ENCODE data around the gene CD53. TPM values are rescaled to one million over a fixed set of nuclear protein-coding genes. Genes with fewer than 3 reads are reported as not detected.

Gene CD53
- total and polyA plus RNA-seq, 9 of the 15 experiments (the other 6 are each of a cell fraction or from before 2014, with no cell fraction given): 63.5 to 220 (median 131) TPM

DNA sequence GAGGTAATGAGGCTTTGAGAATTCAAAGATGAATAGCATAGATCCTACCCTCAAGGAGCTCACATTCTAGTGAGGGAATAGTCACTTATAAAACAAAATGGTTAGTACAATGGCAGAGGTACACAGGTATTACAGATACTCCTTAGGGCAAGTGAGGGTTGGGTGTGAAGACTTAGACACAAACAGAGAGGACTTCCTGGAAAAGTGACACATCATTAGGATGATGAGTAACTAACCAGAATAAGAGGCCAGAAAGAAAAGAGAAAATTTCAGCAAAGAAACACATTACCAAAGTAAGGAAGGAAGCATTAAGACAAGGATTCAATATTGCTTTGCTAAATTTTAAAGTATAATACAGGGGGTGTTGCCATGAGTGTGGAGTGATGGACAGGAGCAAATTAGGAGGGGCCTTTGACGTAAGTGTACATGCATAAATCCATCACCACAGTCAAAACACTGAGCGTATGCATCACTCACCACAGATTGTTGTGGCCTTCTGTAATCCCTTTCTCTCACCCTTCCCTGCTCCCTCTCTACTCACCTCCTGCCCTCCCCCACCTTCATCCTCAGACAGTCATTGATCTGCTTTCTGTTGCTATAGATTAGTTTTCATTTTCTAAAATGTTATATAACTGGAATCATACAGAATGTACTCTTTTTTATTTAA is 7.9 kb downstream of the CD53 start:
- DNase-seq (ENCODE audit: extremely low read depth in 1 of 4, low spot score in 3 of 4) (peak; percentile 57 to 90 (median 72)), FAIRE-seq (peak; percentile 82), ATAC-seq (peak; percentile 88)
- Histone ChIP-seq H3K79me2 (ENCODE audit: control insufficient read depth, insufficient read depth, low read length) (peaks cover 88% of the 10 kb centered on the region), H3K4me2 (ENCODE audit: insufficient read depth, low read length) (peak overlapping the region; percentile 76), H3K9me1 (ENCODE audit: control insufficient read depth, insufficient read depth, low read length) (no peaks in the 10 kb centered on the region), H2AFZ (ENCODE audit: low read depth, low read length) (peak overlapping the region; percentile 18; the same call in 1 of the 2 replicates), H3K9ac (ENCODE audit: insufficient read depth in 1 of 2, low read depth in 2 of 2, low read length in 2 of 2) (peak overlapping the region in 1 of 2 experiments; percentile 64; a peak in 2 of 4 replicates), H4K20me1 (replicated peaks; ENCODE audit: control insufficient read depth, insufficient read depth, low read length) (no peaks in the 10 kb centered on the region), H3K4me3 (no peak overlapping the region), H3K27me3 (ENCODE audit: control insufficient read depth in 2 of 2, insufficient read depth in 2 of 2, low read length in 2 of 2) (no peaks in the 10 kb centered on the region), H3K9me3 (replicated peaks; ENCODE audit: control insufficient read depth, insufficient read depth, low read depth, low read length) (no peaks in the 10 kb centered on the region), H3K36me3 (ENCODE audit: control insufficient read depth, insufficient read depth, low read length) (peaks cover 8% of the 10 kb centered on the region; the same call in 2 of the 3 replicates), H3K4me1 (replicated peaks in 1 of 2; ENCODE audit: control insufficient read depth in 2 of 2, insufficient read depth in 2 of 2, low read length in 2 of 2) (peaks cover 0 to 55% of the 10 kb centered on the region in 2 experiments; a peak in 4 of 5 replicates), H3K27ac (ENCODE audit: extremely low read depth, low read depth, low read length) (peak overlapping the region; percentile 93)
- BruUV-seq (replicated peaks): no TSS peak
- 5% methylated on average over 2 of the region's 2 CpGs for WGBS (ENCODE audit: insufficient coverage, low coverage, missing lambda C conversion rate)
- in situ Hi-C loops (cut with MboI) (no loop called here), intact Hi-C loops (cut with micrococcal nuclease) (loop anchor here (2.0 kb wide), 1 partner anchor 82 kb away; the partner anchor contains the start of gene LRIF1)
- CTCF ChIA-PET (ENCODE audit: low intra/inter-chr PET ratio): no interaction called here
- POLR2A ChIA-PET: interaction anchor here (1.4 to 2.4 kb wide), 2 partner anchors 10 to 17 kb away, joined by 3 to 11 read pairs; no protein-coding TSS in a partner anchor
- TF ChIP-seq NFATC3 (IDR thresholded peaks at IDR 0.05) (no peak; the same call in 1 of the 2 replicates), TAF1 (IDR thresholded peaks at IDR 0.05; ENCODE audit: control insufficient read depth, extremely low read depth, insufficient read depth, low read length, severe bottlenecking) (no peak), MTF1 (CRISPR knock-in tag; IDR thresholded peaks at IDR 0.05; ENCODE audit: borderline replicate concordance) (no peak), RBFOX2 (IDR thresholded peaks at IDR 0.05; ENCODE audit: low read depth, low read length) (peak; percentile 31; the same call in 1 of the 2 replicates), PHF21A (IDR thresholded peaks at IDR 0.05; ENCODE audit: borderline replicate concordance, low read depth) (no peak; the same call in 1 of the 2 replicates), MXI1 (IDR thresholded peaks at IDR 0.05; ENCODE audit: low read depth, low read length) (no peak), POLR2AphosphoS5 (IDR thresholded peaks at IDR 0.05; ENCODE audit: control insufficient read depth, insufficient read depth, low read depth, low read length) (peak; percentile 51; the same call in 1 of the 2 replicates), SMARCA4 (IDR thresholded peaks at IDR 0.05) (peak; percentile 96), ZNF699 (CRISPR knock-in tag; IDR thresholded peaks at IDR 0.05; ENCODE audit: insufficient replicate concordance) (no peak), NFXL1 (CRISPR knock-in tag; IDR thresholded peaks at IDR 0.05) (0 out of 2 replicates have a peak, but pooled peaks have one; percentile 16), ZNF311 (CRISPR knock-in tag; IDR thresholded peaks at IDR 0.05) (no peak), TEAD1 (CRISPR knock-in tag; IDR thresholded peaks at IDR 0.05) (peak in 1 of 2 experiments; percentile 82; a peak in 2 of 4 replicates), CHD1 (IDR thresholded peaks at IDR 0.05; ENCODE audit: low read length) (no peak), PTTG1 (tag; IDR thresholded peaks at IDR 0.05; ENCODE audit: low read depth) (no peak), CCNT2 (IDR thresholded peaks at IDR 0.05; ENCODE audit: borderline replicate concordance, extremely low read depth, insufficient read length, low read depth, low read length) (peak; percentile 92), ZNF174 (CRISPR knock-in tag; IDR thresholded peaks at IDR 0.05) (no peak), OTX1 (CRISPR knock-in tag; IDR thresholded peaks at IDR 0.05) (no peak), CBX3 (IDR thresholded peaks at IDR 0.05; ENCODE audit: borderline replicate concordance in 1 of 2, low read length in 2 of 2) (peak in 1 of 2 experiments; percentile 69; a peak in 2 of 3 replicates), ATF7 (IDR thresholded peaks at IDR 0.05) (peak; percentile 91), ZBTB8A (IDR thresholded peaks at IDR 0.05; ENCODE audit: partially characterized antibody) (no peak), NFYB (IDR thresholded peaks at IDR 0.05; ENCODE audit: extremely low read depth, insufficient read length) (no peak), GATAD2B (IDR thresholded peaks at IDR 0.05; ENCODE audit: borderline replicate concordance) (peak; percentile 39; the same call in 1 of the 2 replicates)
- TF ChIP-seq, protein P1, sequence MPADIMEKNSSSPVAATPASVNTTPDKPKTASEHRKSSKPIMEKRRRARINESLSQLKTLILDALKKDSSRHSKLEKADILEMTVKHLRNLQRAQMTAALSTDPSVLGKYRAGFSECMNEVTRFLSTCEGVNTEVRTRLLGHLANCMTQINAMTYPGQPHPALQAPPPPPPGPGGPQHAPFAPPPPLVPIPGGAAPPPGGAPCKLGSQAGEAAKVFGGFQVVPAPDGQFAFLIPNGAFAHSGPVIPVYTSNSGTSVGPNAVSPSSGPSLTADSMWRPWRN (IDR thresholded peaks at IDR 0.05; ENCODE audit: low read depth): peak; percentile 69; the same call in 1 of the 2 replicates

Data from K562 (cell line).